SK-N-SH (cell line): Measurements from ENCODE around the gene HMOX2. TPM values are rescaled to one million over a fixed set of nuclear protein-coding genes. Genes with fewer than 3 reads are reported as not detected.
A peak's percentile ranks its signal among the peaks of the same experiment; 100 is the strongest.

Experiments used
- CTCF ChIA-PET: fragments of 300-600, 350-600 bp; formaldehyde crosslinking; extraction: SDS; loops from one replicate; lab custom pipeline; 2021; lab: Yijun Ruan, JAX
- POLR2A ChIA-PET: fragments of 350-600 bp; sonication (Branson Sonifier 250); formaldehyde crosslinking; extraction: SDS; loops from one replicate; lab custom pipeline; 2020; ENCODE audit warnings: antibody characterized with exemption, inconsistent platforms; lab: Yijun Ruan, JAX
- DNase-seq: peaks from one replicate; pipeline ENCODE4 v3.0.0; 2012
- H2AFZ ChIP-seq: fragments of 200-600 bp; sonication (generic); 2 replicates; pipeline ENCODE4 v1.8.1; 2016; ENCODE audit warnings: antibody characterized with exemption, mild to moderate bottlenecking, low read depth
- H3F3A ChIP-seq: fragments of 200-600 bp; sonication (generic); replicated peaks from 2 replicates; pipeline ENCODE3; 2016; ENCODE audit warnings: antibody characterized with exemption, mild to moderate bottlenecking; ENCODE audit not compliant: insufficient read depth
- H3K27ac ChIP-seq, 2 experiments: fragments of 200-500 bp in 1 of 2; fragments of 200-600 bp in 1 of 2; sonication (Bioruptor generic) in 1 of 2; sonication (generic), shearing (Covaris generic) in 1 of 2; 2 replicates each; pipeline versions ENCODE4 v1.5.1 to v1.6.1; 2014 to 2016; ENCODE audit warnings: low read depth in 2 of 2, inconsistent platforms in 1 of 2, low read length in 1 of 2, mild to moderate bottlenecking in 1 of 2, mixed read lengths in 1 of 2
- H3K27me3 ChIP-seq: fragments of 200-600 bp; sonication (generic), shearing (Covaris generic); 2 replicates; pipeline ENCODE4 v1.6.1; 2016; ENCODE audit warnings: mixed run types; ENCODE audit not compliant: insufficient read depth
- H3K36me3 ChIP-seq, 2 experiments: fragments of 200-500 bp in 1 of 2; fragments of 200-600 bp in 1 of 2; sonication (Bioruptor generic) in 1 of 2; sonication (generic) in 1 of 2; replicated peaks in 1 of 2; 2 replicates each; pipeline versions ENCODE3 to v1.5.1; 2014 to 2016; ENCODE audit warnings: low read length in 1 of 2, mild to moderate bottlenecking in 1 of 2; ENCODE audit not compliant: insufficient read depth in 2 of 2, control insufficient read depth in 1 of 2
- H3K4me1 ChIP-seq, 2 experiments: fragments of 200-500 bp in 1 of 2; fragments of 200-600 bp in 1 of 2; sonication (Bioruptor generic) in 1 of 2; sonication (generic), shearing (Covaris generic) in 1 of 2; 2 replicates each; pipeline versions ENCODE4 v1.5.1 to v1.6.1; 2014 to 2016; ENCODE audit warnings: low read depth in 1 of 2, low read length in 1 of 2, mixed run types in 1 of 2; ENCODE audit not compliant: insufficient read depth in 2 of 2, control insufficient read depth in 1 of 2
- H3K4me2 ChIP-seq: fragments of 200-600 bp; sonication (generic), shearing (Covaris generic); 2 replicates; pipeline ENCODE4 v1.6.1; 2017; ENCODE audit warnings: mixed run types
- H3K4me3 ChIP-seq, 2 experiments: fragments of 200-500 bp in 1 of 2; fragments of 200-600 bp in 1 of 2; sonication (Bioruptor generic) in 1 of 2; sonication (generic), shearing (Covaris generic) in 1 of 2; 2 replicates each; pipeline versions ENCODE4 v1.5.1 to v1.8.1; 2014 to 2016; ENCODE audit warnings: low read depth in 2 of 2, inconsistent platforms in 1 of 2, low read length in 1 of 2, mild to moderate bottlenecking in 1 of 2, mixed read lengths in 1 of 2, moderate library complexity in 1 of 2
- H3K79me2 ChIP-seq: fragments of 200-600 bp; sonication (generic); 2 replicates; pipeline ENCODE4 v1.8.1; 2017; ENCODE audit warnings: mild to moderate bottlenecking; ENCODE audit not compliant: insufficient read depth
- H3K9ac ChIP-seq: fragments of 200-600 bp; sonication (generic); 2 replicates; pipeline ENCODE4 v1.6.1; 2017; ENCODE audit warnings: mixed run types
- H3K9me2 ChIP-seq: fragments of 200-600 bp; sonication (generic); 2 replicates; pipeline ENCODE4 v1.6.1; 2017; ENCODE audit warnings: mixed run types
- H3K9me3 ChIP-seq: fragments of 200-600 bp; sonication (generic); 2 replicates; pipeline ENCODE4 v1.6.1; 2017; ENCODE audit warnings: mixed run types, mild to moderate bottlenecking, moderate library complexity
- H4K20me1 ChIP-seq: fragments of 200-600 bp; sonication (generic); 2 replicates; pipeline ENCODE4 v1.6.1; 2017; ENCODE audit warnings: mild to moderate bottlenecking, mixed run types; ENCODE audit not compliant: insufficient read depth
- CHD2 ChIP-seq: fragments of 150-350 bp; IDR thresholded peaks from 2 replicates; pipeline ENCODE4 v1.6.1; 2018; ENCODE audit warnings: low read length; ENCODE audit not compliant: partially characterized antibody
- ELF1 ChIP-seq: IDR thresholded peaks from 2 replicates; pipeline ENCODE4 v1.4.0; 2012
- EZH2phosphoT487 ChIP-seq: fragments of 200-600 bp; sonication (generic); IDR thresholded peaks from 2 replicates; pipeline ENCODE4 v1.6.1; 2017; ENCODE audit warnings: low read depth, mixed run types, mild to moderate bottlenecking, antibody characterized with exemption, moderate library complexity, borderline replicate concordance
- FOSL2 ChIP-seq: IDR thresholded peaks from 2 replicates; pipeline ENCODE4 v1.4.0; 2012; ENCODE audit warnings: low read depth, mild to moderate bottlenecking, moderate library complexity, borderline replicate concordance
- FOXM1 ChIP-seq: IDR thresholded peaks from 2 replicates; pipeline ENCODE4 v1.4.0; 2012; ENCODE audit warnings: low read depth, mild to moderate bottlenecking
- GABPA ChIP-seq: IDR thresholded peaks from 2 replicates; pipeline ENCODE4 v1.4.0; 2012; ENCODE audit warnings: low read depth, mild to moderate bottlenecking
- GATA2 ChIP-seq: sonication (generic); formaldehyde crosslinking; IDR thresholded peaks from 2 replicates; pipeline ENCODE4 v1.5.0; 2020; ENCODE audit warnings: mild to moderate bottlenecking, missing genetic modification reagents
- JUND ChIP-seq: IDR thresholded peaks from 2 replicates; pipeline ENCODE4 v1.4.0; 2012
- MEF2A ChIP-seq: IDR thresholded peaks from 2 replicates; pipeline ENCODE4 v1.4.0; 2012; ENCODE audit warnings: low read depth, borderline replicate concordance
- MXI1 ChIP-seq: IDR thresholded peaks from 2 replicates; pipeline ENCODE4 v1.6.1; 2012; ENCODE audit warnings: mild to moderate bottlenecking, low read depth, low read length, improper control_type of control experiment
- POLR2AphosphoS5 ChIP-seq: IDR thresholded peaks from 2 replicates; pipeline ENCODE4 v1.6.1; 2012; ENCODE audit warnings: low read depth, low read length
- RXRA ChIP-seq: IDR thresholded peaks from 2 replicates; pipeline ENCODE4 v1.4.0; 2012; ENCODE audit warnings: low read depth, mild to moderate bottlenecking, borderline replicate concordance
- TAF1 ChIP-seq: IDR thresholded peaks from 2 replicates; pipeline ENCODE4 v1.6.1; 2012; ENCODE audit warnings: low read depth, mild to moderate bottlenecking, low read length, moderate library complexity, borderline replicate concordance
- TEAD4 ChIP-seq: IDR thresholded peaks from 2 replicates; pipeline ENCODE4 v1.4.0; 2012; ENCODE audit warnings: mild to moderate bottlenecking, borderline replicate concordance; ENCODE audit not compliant: insufficient read depth
- WGBS: methylation state at CpG from one replicate; pipeline ENCODE4 v1.1.6; 2017; ENCODE audit warnings: low lambda C conversion rate; 5-methylcytosine and 5-hydroxymethylcytosine counted together
- polyA plus RNA-seq, 3 experiments: library from polyadenylated mRNA; depleted of rRNA; stranded (reverse); fragments of >200 nt; gene quantifications; 2 replicates each; pipeline ENCODE4 v1.2.3, GENCODE V29; 2012
- TF ChIP-seq, protein P1 (sequence below): fragments of 150-350 bp; IDR thresholded peaks from 2 replicates; pipeline ENCODE4 v1.6.1; 2016; ENCODE audit warnings: mild to moderate bottlenecking, low read depth, low read length
- TF ChIP-seq, protein P2 (sequence below): IDR thresholded peaks from 2 replicates; pipeline ENCODE4 v1.6.1; 2012; ENCODE audit warnings: mild to moderate bottlenecking, low read depth, low read length, moderate library complexity
- TF ChIP-seq, protein P3 (sequence below): IDR thresholded peaks from 2 replicates; pipeline ENCODE4 v1.4.0; 2012; ENCODE audit warnings: low read depth, borderline replicate concordance

Gene HMOX2
- polyA plus RNA-seq, 1 of the 3 experiments (the other 2 are of a cell fraction): 65.1 TPM

DNA sequence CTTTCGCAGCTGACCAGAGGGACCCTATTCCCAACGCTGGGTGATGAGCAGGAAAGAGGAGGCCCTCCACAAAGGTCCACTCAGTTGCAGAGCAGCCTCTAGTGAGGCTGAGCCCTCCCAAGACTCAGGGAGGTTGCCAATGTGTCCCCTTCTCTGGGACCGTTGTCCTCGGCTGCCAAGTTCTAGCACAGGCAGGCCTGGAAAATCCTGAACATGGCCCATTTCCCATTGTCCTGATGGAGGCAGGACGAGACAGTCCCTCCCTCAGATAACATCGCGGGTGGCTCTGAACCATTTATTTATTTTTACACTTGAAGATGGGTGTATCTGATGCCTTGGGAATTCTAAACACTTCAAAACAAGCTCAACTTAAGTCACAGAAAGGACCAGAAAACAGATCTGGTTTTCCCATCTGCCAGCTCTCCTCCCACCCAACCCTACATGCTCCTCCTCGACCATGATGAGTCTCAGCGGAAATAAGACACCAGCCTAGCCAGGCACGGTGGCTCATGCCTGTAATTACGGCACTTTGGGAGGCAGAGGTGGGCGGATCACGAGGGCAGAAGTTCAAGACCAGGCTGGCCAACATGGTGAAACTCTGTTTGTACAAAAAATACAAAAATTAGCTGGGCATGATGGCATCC is 49.6 kb downstream of the HMOX2 start:
- H3K36me3 ChIP-seq: no peaks in the 10 kb centered on the region
- no peak for DNase-seq
- 91% methylated on average over 12 of the region's 13 CpGs for WGBS
- TF ChIP-seq EZH2phosphoT487: no peak
- no peak for TF ChIP-seq MXI1
- TF ChIP-seq, protein P1, sequence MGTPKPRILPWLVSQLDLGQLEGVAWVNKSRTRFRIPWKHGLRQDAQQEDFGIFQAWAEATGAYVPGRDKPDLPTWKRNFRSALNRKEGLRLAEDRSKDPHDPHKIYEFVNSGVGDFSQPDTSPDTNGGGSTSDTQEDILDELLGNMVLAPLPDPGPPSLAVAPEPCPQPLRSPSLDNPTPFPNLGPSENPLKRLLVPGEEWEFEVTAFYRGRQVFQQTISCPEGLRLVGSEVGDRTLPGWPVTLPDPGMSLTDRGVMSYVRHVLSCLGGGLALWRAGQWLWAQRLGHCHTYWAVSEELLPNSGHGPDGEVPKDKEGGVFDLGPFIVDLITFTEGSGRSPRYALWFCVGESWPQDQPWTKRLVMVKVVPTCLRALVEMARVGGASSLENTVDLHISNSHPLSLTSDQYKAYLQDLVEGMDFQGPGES: no peak
- no peak for TF ChIP-seq ELF1
- TF ChIP-seq CHD2: no peak
- no peak for TF ChIP-seq RXRA
- TF ChIP-seq FOXM1: no peak
- TF ChIP-seq MEF2A: no peak
- no peak for TF ChIP-seq TEAD4
- no peak for TF ChIP-seq GATA2 (CRISPR knock-in tag)
- TF ChIP-seq GABPA: no peak
- H3K4me2 ChIP-seq: no peak overlapping the region
- H3K79me2 ChIP-seq: peaks cover 16% of the 10 kb centered on the region; the same call in 1 of the 2 replicates
- no peaks in the 10 kb centered on the region for H4K20me1 ChIP-seq
- no peaks in the 10 kb centered on the region for H3K9me3 ChIP-seq
- H3F3A ChIP-seq: peaks cover 11% of the 10 kb centered on the region
- H3K9ac ChIP-seq: no peak overlapping the region
- peaks cover 0 to 20% of the 10 kb centered on the region in 2 experiments; a peak in 1 of 4 replicates for H3K4me1 ChIP-seq
- H3K4me3 ChIP-seq: no peak overlapping the region
- H3K9me2 ChIP-seq: no peaks in the 10 kb centered on the region
- ChIA-PET POLR2A (no interaction called here), CTCF (interaction anchor here (0.8 to 3.6 kb wide), 3 partner anchors 14 to 23 kb away, joined by 3 to 26 read pairs (median 9); no protein-coding TSS in a partner anchor)
- H3K27ac ChIP-seq: no peak overlapping the region
- H2AFZ ChIP-seq: no peak overlapping the region
- H3K27me3 ChIP-seq: no peaks in the 10 kb centered on the region

DNA sequence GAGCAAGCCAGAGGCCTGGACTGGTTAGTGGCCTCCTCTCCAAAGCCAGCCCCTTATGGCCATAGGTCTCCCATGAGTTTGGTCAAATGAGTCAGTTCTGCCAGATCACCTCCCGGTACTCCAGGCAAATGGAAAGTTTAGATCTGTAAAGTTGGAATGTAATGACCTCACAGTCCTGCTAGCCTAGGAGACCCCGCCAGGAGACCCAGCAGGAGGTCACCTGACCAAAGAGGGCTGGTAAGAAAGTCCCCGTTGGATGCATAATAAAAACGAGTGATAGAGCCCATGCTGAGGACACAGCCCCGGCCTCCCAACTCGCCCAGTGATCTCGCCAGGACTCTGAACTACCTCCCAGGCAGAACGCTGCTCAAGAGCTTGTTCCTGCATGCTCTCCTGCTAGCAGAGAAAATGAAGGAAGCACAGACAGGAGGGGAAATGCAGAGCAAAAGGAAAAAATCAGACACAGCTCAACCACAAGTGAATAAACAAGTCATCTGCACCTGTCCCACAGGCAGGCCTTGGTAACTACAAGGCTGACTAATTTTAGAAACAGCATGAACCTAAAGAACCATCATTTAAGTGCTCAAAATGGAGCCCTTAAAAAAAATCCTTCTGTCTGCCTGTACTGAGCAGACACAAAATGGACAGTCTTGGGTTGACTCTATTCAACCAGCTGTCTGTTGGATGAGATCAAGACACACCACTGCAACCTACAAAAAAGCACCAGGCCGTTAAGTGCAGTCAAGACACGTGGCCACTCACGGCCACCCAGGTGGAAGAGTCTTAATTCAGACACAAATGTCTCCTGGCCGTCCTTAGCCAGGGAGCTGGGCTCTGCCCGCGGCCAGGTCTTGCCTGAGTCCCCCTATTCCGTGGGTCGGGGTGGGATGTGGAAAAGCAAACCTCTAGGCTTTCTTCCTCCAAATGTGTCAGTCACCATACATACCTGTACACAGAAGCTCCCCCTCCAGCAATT is 53.2 kb downstream of the HMOX2 start:
- H4K20me1 ChIP-seq: no peaks in the 10 kb centered on the region
- peak overlapping the region; percentile 5; the same call in 1 of the 2 replicates for H3K4me2 ChIP-seq
- ChIA-PET CTCF (interaction anchor here (0.7 to 1.1 kb wide), 2 partner anchors 19 to 24 kb away, joined by 3 to 8 read pairs; no protein-coding TSS in a partner anchor), POLR2A (interaction anchor here (0.8 kb wide), 1 partner anchor 14 kb away, joined by 3 read pairs; no protein-coding TSS in a partner anchor)
- H3K4me1 ChIP-seq: no peaks in the 10 kb centered on the region
- no peak overlapping the region for H3K9ac ChIP-seq
- no peak for TF ChIP-seq POLR2AphosphoS5
- 0 out of 2 replicates have a peak, but pooled peaks have one; percentile 13 for TF ChIP-seq JUND
- TF ChIP-seq, protein P2, sequence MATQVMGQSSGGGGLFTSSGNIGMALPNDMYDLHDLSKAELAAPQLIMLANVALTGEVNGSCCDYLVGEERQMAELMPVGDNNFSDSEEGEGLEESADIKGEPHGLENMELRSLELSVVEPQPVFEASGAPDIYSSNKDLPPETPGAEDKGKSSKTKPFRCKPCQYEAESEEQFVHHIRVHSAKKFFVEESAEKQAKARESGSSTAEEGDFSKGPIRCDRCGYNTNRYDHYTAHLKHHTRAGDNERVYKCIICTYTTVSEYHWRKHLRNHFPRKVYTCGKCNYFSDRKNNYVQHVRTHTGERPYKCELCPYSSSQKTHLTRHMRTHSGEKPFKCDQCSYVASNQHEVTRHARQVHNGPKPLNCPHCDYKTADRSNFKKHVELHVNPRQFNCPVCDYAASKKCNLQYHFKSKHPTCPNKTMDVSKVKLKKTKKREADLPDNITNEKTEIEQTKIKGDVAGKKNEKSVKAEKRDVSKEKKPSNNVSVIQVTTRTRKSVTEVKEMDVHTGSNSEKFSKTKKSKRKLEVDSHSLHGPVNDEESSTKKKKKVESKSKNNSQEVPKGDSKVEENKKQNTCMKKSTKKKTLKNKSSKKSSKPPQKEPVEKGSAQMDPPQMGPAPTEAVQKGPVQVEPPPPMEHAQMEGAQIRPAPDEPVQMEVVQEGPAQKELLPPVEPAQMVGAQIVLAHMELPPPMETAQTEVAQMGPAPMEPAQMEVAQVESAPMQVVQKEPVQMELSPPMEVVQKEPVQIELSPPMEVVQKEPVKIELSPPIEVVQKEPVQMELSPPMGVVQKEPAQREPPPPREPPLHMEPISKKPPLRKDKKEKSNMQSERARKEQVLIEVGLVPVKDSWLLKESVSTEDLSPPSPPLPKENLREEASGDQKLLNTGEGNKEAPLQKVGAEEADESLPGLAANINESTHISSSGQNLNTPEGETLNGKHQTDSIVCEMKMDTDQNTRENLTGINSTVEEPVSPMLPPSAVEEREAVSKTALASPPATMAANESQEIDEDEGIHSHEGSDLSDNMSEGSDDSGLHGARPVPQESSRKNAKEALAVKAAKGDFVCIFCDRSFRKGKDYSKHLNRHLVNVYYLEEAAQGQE: no peak
- TF ChIP-seq FOSL2: peak; percentile 17; the same call in 1 of the 2 replicates
- TF ChIP-seq MXI1: no peak
- TF ChIP-seq, protein P3, sequence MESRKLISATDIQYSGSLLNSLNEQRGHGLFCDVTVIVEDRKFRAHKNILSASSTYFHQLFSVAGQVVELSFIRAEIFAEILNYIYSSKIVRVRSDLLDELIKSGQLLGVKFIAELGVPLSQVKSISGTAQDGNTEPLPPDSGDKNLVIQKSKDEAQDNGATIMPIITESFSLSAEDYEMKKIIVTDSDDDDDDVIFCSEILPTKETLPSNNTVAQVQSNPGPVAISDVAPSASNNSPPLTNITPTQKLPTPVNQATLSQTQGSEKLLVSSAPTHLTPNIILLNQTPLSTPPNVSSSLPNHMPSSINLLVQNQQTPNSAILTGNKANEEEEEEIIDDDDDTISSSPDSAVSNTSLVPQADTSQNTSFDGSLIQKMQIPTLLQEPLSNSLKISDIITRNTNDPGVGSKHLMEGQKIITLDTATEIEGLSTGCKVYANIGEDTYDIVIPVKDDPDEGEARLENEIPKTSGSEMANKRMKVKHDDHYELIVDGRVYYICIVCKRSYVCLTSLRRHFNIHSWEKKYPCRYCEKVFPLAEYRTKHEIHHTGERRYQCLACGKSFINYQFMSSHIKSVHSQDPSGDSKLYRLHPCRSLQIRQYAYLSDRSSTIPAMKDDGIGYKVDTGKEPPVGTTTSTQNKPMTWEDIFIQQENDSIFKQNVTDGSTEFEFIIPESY: no peak
- no peak for TF ChIP-seq TAF1
- TF ChIP-seq EZH2phosphoT487: no peak
- TF ChIP-seq GATA2 (CRISPR knock-in tag): no peak
- no peak for TF ChIP-seq GABPA
- DNase-seq: no peak
- no peaks in the 10 kb centered on the region for H3K27me3 ChIP-seq
- H3K79me2 ChIP-seq: peaks cover 15% of the 10 kb centered on the region; the same call in 1 of the 2 replicates
- no peaks in the 10 kb centered on the region for H3K9me3 ChIP-seq
- H3K9me2 ChIP-seq: no peaks in the 10 kb centered on the region
- peaks cover 0 to 3% of the 10 kb centered on the region in 2 experiments for H3K36me3 ChIP-seq
- H3K27ac ChIP-seq: no peak overlapping the region
- 81% methylated on average over 12 of the region's 16 CpGs for WGBS
- H3K4me3 ChIP-seq: no peak overlapping the region
- H3F3A ChIP-seq: peaks cover 11% of the 10 kb centered on the region
- H2AFZ ChIP-seq: no peak overlapping the region
